Esophagus muscularis mucosa (tissue), 4 donors: ENCODE measurements around the gene RBBP9.

ENCODE experiments used
- EP300 ChIP-seq: sonication (generic); formaldehyde crosslinking; IDR thresholded peaks from one replicate; pipeline ENCODE4 v1.6.1; 2017; ENCODE audit warnings: antibody characterized with exemption
- POLR2A ChIP-seq: fragments of 450-650 bp; IDR thresholded peaks from one replicate; pipeline ENCODE4 v1.6.1; 2017; ENCODE audit warnings: antibody characterized with exemption, moderate library complexity, mild to moderate bottlenecking, low read depth
- POLR2AphosphoS5 ChIP-seq, 2 donors: sonication (generic); formaldehyde crosslinking; IDR thresholded peaks; one replicate each; pipeline ENCODE4 v1.6.1; 2017; ENCODE audit warnings: antibody characterized with exemption in 2 of 2
- TF ChIP-seq, protein P1 (sequence below), 3 experiments: fragments of 200-600 bp in 2 of 3; fragments of 450-650 bp in 1 of 3; sonication (generic) in 2 of 3; IDR thresholded peaks; one replicate each; pipeline ENCODE4 v1.5.1; 2017 to 2019; ENCODE audit warnings: antibody characterized with exemption in 3 of 3, mild to moderate bottlenecking in 2 of 3, moderate library complexity in 1 of 3

DNA sequence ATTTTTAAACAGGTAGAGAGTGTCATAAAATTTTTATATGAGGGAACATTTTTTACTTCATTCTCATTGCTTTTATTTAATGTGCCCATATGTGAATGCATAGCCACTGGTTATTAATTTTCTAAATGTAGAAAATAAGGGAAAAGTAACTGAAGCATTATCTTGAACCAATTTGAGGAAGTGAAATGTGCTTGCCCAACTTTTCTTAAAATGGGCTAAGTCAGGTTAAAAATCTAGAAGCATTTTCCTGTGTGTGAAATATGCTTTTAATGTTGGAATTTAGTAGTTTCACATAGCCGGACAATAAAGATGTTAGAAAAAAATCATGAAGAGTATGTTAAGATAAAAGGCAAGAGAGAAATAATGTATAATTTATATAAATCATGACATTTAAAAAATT, 14.5 kb upstream of the RBBP9 start:
- TF ChIP-seq, protein P1, sequence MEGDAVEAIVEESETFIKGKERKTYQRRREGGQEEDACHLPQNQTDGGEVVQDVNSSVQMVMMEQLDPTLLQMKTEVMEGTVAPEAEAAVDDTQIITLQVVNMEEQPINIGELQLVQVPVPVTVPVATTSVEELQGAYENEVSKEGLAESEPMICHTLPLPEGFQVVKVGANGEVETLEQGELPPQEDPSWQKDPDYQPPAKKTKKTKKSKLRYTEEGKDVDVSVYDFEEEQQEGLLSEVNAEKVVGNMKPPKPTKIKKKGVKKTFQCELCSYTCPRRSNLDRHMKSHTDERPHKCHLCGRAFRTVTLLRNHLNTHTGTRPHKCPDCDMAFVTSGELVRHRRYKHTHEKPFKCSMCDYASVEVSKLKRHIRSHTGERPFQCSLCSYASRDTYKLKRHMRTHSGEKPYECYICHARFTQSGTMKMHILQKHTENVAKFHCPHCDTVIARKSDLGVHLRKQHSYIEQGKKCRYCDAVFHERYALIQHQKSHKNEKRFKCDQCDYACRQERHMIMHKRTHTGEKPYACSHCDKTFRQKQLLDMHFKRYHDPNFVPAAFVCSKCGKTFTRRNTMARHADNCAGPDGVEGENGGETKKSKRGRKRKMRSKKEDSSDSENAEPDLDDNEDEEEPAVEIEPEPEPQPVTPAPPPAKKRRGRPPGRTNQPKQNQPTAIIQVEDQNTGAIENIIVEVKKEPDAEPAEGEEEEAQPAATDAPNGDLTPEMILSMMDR (IDR thresholded peaks at IDR 0.05): no peak
- TF ChIP-seq EP300: no peak
- TF ChIP-seq POLR2A: no peak
- no peak for TF ChIP-seq POLR2AphosphoS5 (IDR thresholded peaks at IDR 0.05)
